A673 (cell line): ENCODE measurements around the gene MRM2.

Experiments
- CTCF ChIP-seq: fragments of 300-800, 200-600 bp; sonication (generic); conservative IDR thresholded peaks from 2 replicates; pipeline ENCODE4 v1.5.1; 2017; ENCODE audit warnings: low read depth, mild to moderate bottlenecking, antibody characterized with exemption, low read length, moderate library complexity, mixed read lengths
- EZH2 ChIP-seq: fragments of 200-600 bp; sonication (generic); IDR thresholded peaks from 2 replicates; pipeline ENCODE4 v1.6.1; 2017; ENCODE audit warnings: borderline replicate concordance, low read depth, mild to moderate bottlenecking, mixed read lengths, antibody characterized with exemption, low read length; ENCODE audit not compliant: poor library complexity, severe bottlenecking

- TF ChIP-seq CTCF (no peak), EZH2 (no peak)
Measured at GRCh38 chr7:2197436-2198155, 44.4 kb downstream of the MRM2 start.
